Panc1 (cell line): ENCODE results near the gene IL1RAP. TPM values are rescaled to one million over a fixed set of nuclear protein-coding genes. Genes with fewer than 3 reads are reported as not detected.

ENCODE experiments used
- ATAC-seq: fragments of 200-7000 bp; cut with Tn5 transposase; 2 replicates; pipeline ENCODE4 v1.9.1; 2020; ENCODE audit warnings: mild to moderate bottlenecking, moderate library complexity
- BruUV-seq: library from RNA; stranded (reverse); fragments of 400-500 nt; replicated peaks from 2 replicates; lab custom pipeline; 2021; lab: Mats Ljungman, UMichigan
- CTCF ChIA-PET: fragments of 300-600 bp; sonication (Branson Sonifier 250); formaldehyde crosslinking; loops from one replicate; lab custom pipeline; 2022; ENCODE audit warnings: antibody characterized with exemption; lab: Charles Lee
- POLR2A ChIA-PET: fragments of 300-600 bp; sonication (Branson Sonifier 250); formaldehyde crosslinking; loops from one replicate; lab custom pipeline; 2022; ENCODE audit warnings: antibody characterized with exemption; lab: Charles Lee
- DNase-seq: peaks from one replicate; pipeline ENCODE4 v3.0.0-alpha.2; 2010; ENCODE audit warnings: low read depth, low spot score
- H3K27ac ChIP-seq: 2 replicates; pipeline ENCODE4 v1.5.1; 2011; ENCODE audit warnings: mild to moderate bottlenecking, low read length, inconsistent platforms
- H3K27me3 ChIP-seq: fragments of 200-500 bp; sonication (Bioruptor generic); 2 replicates; pipeline ENCODE4 v1.6.0; 2014; ENCODE audit warnings: low read length, inconsistent platforms; ENCODE audit not compliant: control insufficient read depth, insufficient read depth
- H3K36me3 ChIP-seq: fragments of 200-500 bp; sonication (Bioruptor generic); 2 replicates; pipeline ENCODE4 v1.5.1; 2014; ENCODE audit warnings: inconsistent platforms, mild to moderate bottlenecking, low read length, moderate library complexity; ENCODE audit not compliant: control insufficient read depth, insufficient read depth
- H3K4me1 ChIP-seq: 2 replicates; pipeline ENCODE4 v1.5.1; 2011; ENCODE audit warnings: inconsistent platforms, mild to moderate bottlenecking, low read length, moderate library complexity; ENCODE audit not compliant: control insufficient read depth, insufficient read depth
- H3K4me3 ChIP-seq, 2 experiments: 2 replicates each; pipeline ENCODE4 v1.5.1; 2011 to 2012; ENCODE audit warnings: low read depth in 2 of 2, low read length in 2 of 2, mild to moderate bottlenecking in 2 of 2, inconsistent platforms in 1 of 2, moderate library complexity in 1 of 2
- H3K9me3 ChIP-seq: fragments of 200-500 bp; sonication (Bioruptor generic); 2 replicates; pipeline ENCODE4 v1.5.1; 2014; ENCODE audit warnings: low read depth, mild to moderate bottlenecking, inconsistent platforms, low read length, moderate library complexity; ENCODE audit not compliant: control insufficient read depth, insufficient read depth
- POLR2AphosphoS5 ChIP-seq: IDR thresholded peaks from 2 replicates; pipeline ENCODE4 v1.6.1; 2012; ENCODE audit warnings: mild to moderate bottlenecking, low read depth, low read length, moderate library complexity
- SIN3A ChIP-seq: IDR thresholded peaks from 2 replicates; pipeline ENCODE4 v1.6.1; 2012; ENCODE audit warnings: low read depth, mild to moderate bottlenecking, low read length, moderate library complexity, borderline replicate concordance; ENCODE audit not compliant: insufficient read depth
- TCF7L2 ChIP-seq: IDR thresholded peaks from 2 replicates; pipeline ENCODE4 v1.6.1; 2011; ENCODE audit warnings: mild to moderate bottlenecking, low read depth, low read length, inconsistent platforms
- in situ Hi-C: cut with HindIII; loops from 2 replicates; pipeline ENCODE4 v1.10.0; 2016; ENCODE audit warnings: low sequenced_read_pairs, low pct_unique_long_range_greater_than_20kb
- intact Hi-C: fragments of 100-400 bp; cut with micrococcal nuclease; formaldehyde crosslinking; loops from one replicate; pipeline ENCODE4 v1.10.0; 2022; ENCODE audit not compliant: unreplicated experiment
- total RNA-seq: library from RNA; stranded (reverse); gene quantifications from one replicate; pipeline ENCODE4 v1.2.1, GENCODE V29; 2021; ENCODE audit not compliant: unreplicated experiment
- TF ChIP-seq, protein P1 (sequence below): fragments of 450-650 bp; IDR thresholded peaks from 2 replicates; pipeline ENCODE4 v1.5.1; 2017; ENCODE audit warnings: mild to moderate bottlenecking
- TF ChIP-seq, protein P2 (sequence below), 2 experiments: IDR thresholded peaks; 2 replicates each; pipeline ENCODE4 v1.6.1; 2011 to 2012; ENCODE audit warnings: low read depth in 2 of 2, control low read depth in 1 of 2, low read length in 1 of 2, mild to moderate bottlenecking in 1 of 2, moderate library complexity in 1 of 2; ENCODE audit not compliant: insufficient read depth in 1 of 2

IL1RAP gene
- total RNA-seq, 1 experiment from 2014 or later: 5.2 TPM

DNA sequence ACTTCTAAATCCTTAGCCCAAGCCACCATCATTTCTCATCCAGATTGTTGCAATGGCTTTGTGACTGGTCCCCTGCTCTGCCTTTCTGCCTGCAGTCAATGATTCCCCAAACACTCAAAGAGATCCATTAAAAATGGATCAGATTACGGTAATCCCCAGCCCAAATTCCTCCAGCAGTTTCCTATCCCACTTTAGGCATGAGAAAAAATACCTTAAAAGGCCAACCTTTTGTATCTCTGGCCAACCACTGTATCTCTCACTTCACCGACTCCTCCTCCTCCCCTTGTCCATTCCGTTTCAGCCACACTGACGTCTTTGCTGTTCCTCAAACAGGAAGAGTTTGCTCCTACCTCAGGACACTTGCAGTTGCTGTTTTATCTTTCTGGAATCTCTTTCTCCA lies 20.9 kb upstream of the IL1RAP start:
- Histone ChIP-seq H3K4me1 (no peaks in the 10 kb centered on the region), H3K27me3 (no peaks in the 10 kb centered on the region), H3K27ac (no peak overlapping the region), H3K36me3 (no peaks in the 10 kb centered on the region), H3K4me3 (no peak overlapping the region), H3K9me3 (no peaks in the 10 kb centered on the region)
- ChIA-PET CTCF (no interaction called here), POLR2A (no interaction called here)
- intact Hi-C loops: no loop called here
- in situ Hi-C loops: no loop called here
- no peak for ATAC-seq
- no peak for DNase-seq
- no TSS peak for BruUV-seq
- no peak for TF ChIP-seq SIN3A

DNA sequence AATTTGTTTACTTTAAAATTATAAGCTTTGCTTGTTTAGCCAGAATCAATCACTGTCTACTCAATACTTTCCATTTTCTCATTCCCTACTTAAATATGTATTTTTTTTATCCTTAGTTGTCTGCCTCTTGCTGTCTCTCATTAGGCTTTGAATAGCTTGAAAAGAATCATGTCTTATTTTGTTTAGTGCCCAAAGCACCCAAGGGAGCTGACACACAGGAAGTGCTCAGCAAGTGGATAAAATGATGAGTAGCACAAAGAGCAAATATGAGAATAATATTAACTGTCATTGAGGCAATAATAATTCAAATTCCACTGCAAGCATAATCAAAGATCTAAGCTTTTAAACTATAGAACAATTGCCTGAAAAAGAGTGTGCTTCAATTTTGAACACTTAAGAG lies 19.0 kb upstream of the IL1RAP start:
- Histone ChIP-seq H3K27me3 (no peaks in the 10 kb centered on the region), H3K4me1 (no peaks in the 10 kb centered on the region), H3K27ac (no peak overlapping the region), H3K36me3 (no peaks in the 10 kb centered on the region), H3K4me3 (no peak overlapping the region), H3K9me3 (no peaks in the 10 kb centered on the region)
- no peak for TF ChIP-seq POLR2AphosphoS5
- TF ChIP-seq, protein P1, sequence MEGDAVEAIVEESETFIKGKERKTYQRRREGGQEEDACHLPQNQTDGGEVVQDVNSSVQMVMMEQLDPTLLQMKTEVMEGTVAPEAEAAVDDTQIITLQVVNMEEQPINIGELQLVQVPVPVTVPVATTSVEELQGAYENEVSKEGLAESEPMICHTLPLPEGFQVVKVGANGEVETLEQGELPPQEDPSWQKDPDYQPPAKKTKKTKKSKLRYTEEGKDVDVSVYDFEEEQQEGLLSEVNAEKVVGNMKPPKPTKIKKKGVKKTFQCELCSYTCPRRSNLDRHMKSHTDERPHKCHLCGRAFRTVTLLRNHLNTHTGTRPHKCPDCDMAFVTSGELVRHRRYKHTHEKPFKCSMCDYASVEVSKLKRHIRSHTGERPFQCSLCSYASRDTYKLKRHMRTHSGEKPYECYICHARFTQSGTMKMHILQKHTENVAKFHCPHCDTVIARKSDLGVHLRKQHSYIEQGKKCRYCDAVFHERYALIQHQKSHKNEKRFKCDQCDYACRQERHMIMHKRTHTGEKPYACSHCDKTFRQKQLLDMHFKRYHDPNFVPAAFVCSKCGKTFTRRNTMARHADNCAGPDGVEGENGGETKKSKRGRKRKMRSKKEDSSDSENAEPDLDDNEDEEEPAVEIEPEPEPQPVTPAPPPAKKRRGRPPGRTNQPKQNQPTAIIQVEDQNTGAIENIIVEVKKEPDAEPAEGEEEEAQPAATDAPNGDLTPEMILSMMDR: no peak
- TF ChIP-seq SIN3A: no peak
- no peak for TF ChIP-seq TCF7L2
- TF ChIP-seq, protein P2, sequence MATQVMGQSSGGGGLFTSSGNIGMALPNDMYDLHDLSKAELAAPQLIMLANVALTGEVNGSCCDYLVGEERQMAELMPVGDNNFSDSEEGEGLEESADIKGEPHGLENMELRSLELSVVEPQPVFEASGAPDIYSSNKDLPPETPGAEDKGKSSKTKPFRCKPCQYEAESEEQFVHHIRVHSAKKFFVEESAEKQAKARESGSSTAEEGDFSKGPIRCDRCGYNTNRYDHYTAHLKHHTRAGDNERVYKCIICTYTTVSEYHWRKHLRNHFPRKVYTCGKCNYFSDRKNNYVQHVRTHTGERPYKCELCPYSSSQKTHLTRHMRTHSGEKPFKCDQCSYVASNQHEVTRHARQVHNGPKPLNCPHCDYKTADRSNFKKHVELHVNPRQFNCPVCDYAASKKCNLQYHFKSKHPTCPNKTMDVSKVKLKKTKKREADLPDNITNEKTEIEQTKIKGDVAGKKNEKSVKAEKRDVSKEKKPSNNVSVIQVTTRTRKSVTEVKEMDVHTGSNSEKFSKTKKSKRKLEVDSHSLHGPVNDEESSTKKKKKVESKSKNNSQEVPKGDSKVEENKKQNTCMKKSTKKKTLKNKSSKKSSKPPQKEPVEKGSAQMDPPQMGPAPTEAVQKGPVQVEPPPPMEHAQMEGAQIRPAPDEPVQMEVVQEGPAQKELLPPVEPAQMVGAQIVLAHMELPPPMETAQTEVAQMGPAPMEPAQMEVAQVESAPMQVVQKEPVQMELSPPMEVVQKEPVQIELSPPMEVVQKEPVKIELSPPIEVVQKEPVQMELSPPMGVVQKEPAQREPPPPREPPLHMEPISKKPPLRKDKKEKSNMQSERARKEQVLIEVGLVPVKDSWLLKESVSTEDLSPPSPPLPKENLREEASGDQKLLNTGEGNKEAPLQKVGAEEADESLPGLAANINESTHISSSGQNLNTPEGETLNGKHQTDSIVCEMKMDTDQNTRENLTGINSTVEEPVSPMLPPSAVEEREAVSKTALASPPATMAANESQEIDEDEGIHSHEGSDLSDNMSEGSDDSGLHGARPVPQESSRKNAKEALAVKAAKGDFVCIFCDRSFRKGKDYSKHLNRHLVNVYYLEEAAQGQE (IDR thresholded peaks at IDR 0.05; ENCODE audit: insufficient read depth in 1 of 2, low read depth in 2 of 2, low read length in 1 of 2): no peak
- ATAC-seq (no peak), DNase-seq (no peak)
- ChIA-PET CTCF (no interaction called here), POLR2A (no interaction called here)
- intact Hi-C loops: no loop called here
- in situ Hi-C loops: no loop called here
- BruUV-seq: no TSS peak

DNA sequence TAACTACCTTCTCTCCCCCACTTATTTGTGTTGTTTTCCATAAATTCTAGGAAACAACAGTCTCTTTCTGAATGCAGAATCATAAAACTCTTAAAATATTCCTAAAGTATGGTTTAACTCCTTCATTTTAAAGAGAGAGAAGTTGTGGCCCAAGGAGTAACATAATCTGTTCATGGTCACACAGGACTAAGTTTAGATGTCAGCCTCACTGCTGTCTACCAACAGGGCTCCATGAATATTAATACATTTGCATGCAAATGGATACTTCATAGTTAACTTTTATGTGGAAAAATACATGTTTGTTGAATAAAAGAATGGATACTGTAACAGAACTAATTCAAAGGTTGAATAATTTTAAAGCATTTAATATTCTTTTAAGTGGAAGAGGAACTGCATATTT lies 18.5 kb upstream of the IL1RAP start:
- Histone ChIP-seq H3K27me3 (no peaks in the 10 kb centered on the region), H3K36me3 (no peaks in the 10 kb centered on the region), H3K4me3 (no peak overlapping the region), H3K4me1 (no peaks in the 10 kb centered on the region), H3K27ac (no peak overlapping the region), H3K9me3 (no peaks in the 10 kb centered on the region)
- CTCF ChIA-PET: no interaction called here
- in situ Hi-C loops: no loop called here
- intact Hi-C loops: no loop called here
- no TSS peak for BruUV-seq
- POLR2A ChIA-PET: no interaction called here
- ATAC-seq: no peak
- TF ChIP-seq TCF7L2: no peak
- TF ChIP-seq, protein P2 (IDR thresholded peaks at IDR 0.05; ENCODE audit: insufficient read depth in 1 of 2, low read depth in 2 of 2, low read length in 1 of 2): no peak
- no peak for DNase-seq
